Measurements from ENCODE around the gene GNAS-AS1. TPM values are rescaled to one million over a fixed set of nuclear protein-coding genes. Genes with fewer than 3 reads are reported as not detected.

Gene GNAS-AS1
- total RNA-seq, 4 donors from 2014 or later = 0.19 to 0.48 (median 0.34) TPM; not detected in 1

GRCh38 chr20:58793512-58794420 lies 56.9 kb downstream of the GNAS-AS1 start:
- TF ChIP-seq POLR2A (IDR thresholded peaks at IDR 0.05) = no peak
- TF ChIP-seq, protein P1, sequence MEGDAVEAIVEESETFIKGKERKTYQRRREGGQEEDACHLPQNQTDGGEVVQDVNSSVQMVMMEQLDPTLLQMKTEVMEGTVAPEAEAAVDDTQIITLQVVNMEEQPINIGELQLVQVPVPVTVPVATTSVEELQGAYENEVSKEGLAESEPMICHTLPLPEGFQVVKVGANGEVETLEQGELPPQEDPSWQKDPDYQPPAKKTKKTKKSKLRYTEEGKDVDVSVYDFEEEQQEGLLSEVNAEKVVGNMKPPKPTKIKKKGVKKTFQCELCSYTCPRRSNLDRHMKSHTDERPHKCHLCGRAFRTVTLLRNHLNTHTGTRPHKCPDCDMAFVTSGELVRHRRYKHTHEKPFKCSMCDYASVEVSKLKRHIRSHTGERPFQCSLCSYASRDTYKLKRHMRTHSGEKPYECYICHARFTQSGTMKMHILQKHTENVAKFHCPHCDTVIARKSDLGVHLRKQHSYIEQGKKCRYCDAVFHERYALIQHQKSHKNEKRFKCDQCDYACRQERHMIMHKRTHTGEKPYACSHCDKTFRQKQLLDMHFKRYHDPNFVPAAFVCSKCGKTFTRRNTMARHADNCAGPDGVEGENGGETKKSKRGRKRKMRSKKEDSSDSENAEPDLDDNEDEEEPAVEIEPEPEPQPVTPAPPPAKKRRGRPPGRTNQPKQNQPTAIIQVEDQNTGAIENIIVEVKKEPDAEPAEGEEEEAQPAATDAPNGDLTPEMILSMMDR (IDR thresholded peaks at IDR 0.05) = no peak
- WGBS, 2 donors = 85 to 95% methylated on average over 11 to 16 of the region's 29 CpGs
- no peak for DNase-seq
- H3K4me1 ChIP-seq = no peaks in the 10 kb centered on the region
- no peaks in the 10 kb centered on the region for H3K36me3 ChIP-seq
- H3K27me3 ChIP-seq = peaks cover 0 to 72% (median 0%) of the 10 kb centered on the region in 4 donors
- intact Hi-C loops (cut with DNase I) = no loop called here
- H3K9me3 ChIP-seq = no peaks in the 10 kb centered on the region
- H3K4me3 ChIP-seq = no peak overlapping the region
- no peak overlapping the region for H3K27ac ChIP-seq

- intact Hi-C loops (cut with DNase I) = no loop called here
- no peak for TF ChIP-seq POLR2A (IDR thresholded peaks at IDR 0.05)
- TF ChIP-seq, protein P1 (IDR thresholded peaks at IDR 0.05) = no peak
- H3K4me3 ChIP-seq = no peak overlapping the region
- no peaks in the 10 kb centered on the region for H3K9me3 ChIP-seq
- no peaks in the 10 kb centered on the region for H3K36me3 ChIP-seq
- peaks cover 0 to 78% (median 0%) of the 10 kb centered on the region in 4 donors for H3K27me3 ChIP-seq
- no peak overlapping the region for H3K27ac ChIP-seq
- WGBS, 2 donors = 61 to 89% methylated on average over 4 of the region's 7 CpGs
- no peak for DNase-seq
- no peaks in the 10 kb centered on the region for H3K4me1 ChIP-seq
Observed at GRCh38 chr20:58792426-58792825, 58.3 kb downstream of the GNAS-AS1 start.

DNA sequence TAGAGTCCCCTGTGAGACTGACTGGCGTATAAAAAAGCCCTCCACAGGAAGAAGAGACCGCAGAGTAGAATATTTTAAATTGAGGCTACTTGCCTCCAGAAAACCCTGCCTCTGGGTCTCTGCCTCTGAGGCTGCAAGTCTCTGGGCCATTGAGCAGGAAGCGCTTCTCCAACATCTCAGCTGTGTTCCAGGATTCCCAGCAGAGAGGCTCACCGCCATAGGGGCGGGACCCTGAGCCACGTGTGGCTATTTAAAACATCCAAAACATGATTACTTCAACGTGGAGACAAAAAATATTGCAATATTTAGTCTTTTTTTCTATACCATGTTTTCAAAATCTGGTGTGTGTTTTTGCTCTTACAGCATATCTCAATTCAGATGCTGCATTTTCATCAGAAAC lies 59.4 kb downstream of the GNAS-AS1 start:
- Histone ChIP-seq H3K27ac (no peak overlapping the region), H3K9me3 (no peaks in the 10 kb centered on the region), H3K4me1 (no peaks in the 10 kb centered on the region), H3K4me3 (no peak overlapping the region), H3K36me3 (no peaks in the 10 kb centered on the region), H3K27me3 (peaks cover 0 to 77% (median 0%) of the 10 kb centered on the region in 4 donors)
- WGBS, 2 donors = 40 to 42% methylated on average over 7 of the region's 7 CpGs
- TF ChIP-seq POLR2A (IDR thresholded peaks at IDR 0.05) = no peak
- TF ChIP-seq, protein P1 (IDR thresholded peaks at IDR 0.05) = no peak
- intact Hi-C loops (cut with DNase I) = no loop called here
- no peak for DNase-seq

GRCh38 chr20:58790454-58790853 lies 60.2 kb downstream of the GNAS-AS1 start:
- H3K36me3 ChIP-seq = no peaks in the 10 kb centered on the region
- TF ChIP-seq, protein P1 (IDR thresholded peaks at IDR 0.05) = no peak
- no peak for TF ChIP-seq POLR2A (IDR thresholded peaks at IDR 0.05)
- H3K4me1 ChIP-seq = no peaks in the 10 kb centered on the region
- intact Hi-C loops (cut with DNase I) = no loop called here
- WGBS, 2 donors = 67% methylated on average over 1 of the region's 10 CpGs; no CpG with 5 or more reads in 1 of the 2 donors
- H3K9me3 ChIP-seq = no peaks in the 10 kb centered on the region
- H3K27ac ChIP-seq = no peak overlapping the region
- no peak for DNase-seq
- H3K27me3 ChIP-seq = peaks cover 0 to 76% (median 0%) of the 10 kb centered on the region in 4 donors
- no peak overlapping the region for H3K4me3 ChIP-seq

DNA sequence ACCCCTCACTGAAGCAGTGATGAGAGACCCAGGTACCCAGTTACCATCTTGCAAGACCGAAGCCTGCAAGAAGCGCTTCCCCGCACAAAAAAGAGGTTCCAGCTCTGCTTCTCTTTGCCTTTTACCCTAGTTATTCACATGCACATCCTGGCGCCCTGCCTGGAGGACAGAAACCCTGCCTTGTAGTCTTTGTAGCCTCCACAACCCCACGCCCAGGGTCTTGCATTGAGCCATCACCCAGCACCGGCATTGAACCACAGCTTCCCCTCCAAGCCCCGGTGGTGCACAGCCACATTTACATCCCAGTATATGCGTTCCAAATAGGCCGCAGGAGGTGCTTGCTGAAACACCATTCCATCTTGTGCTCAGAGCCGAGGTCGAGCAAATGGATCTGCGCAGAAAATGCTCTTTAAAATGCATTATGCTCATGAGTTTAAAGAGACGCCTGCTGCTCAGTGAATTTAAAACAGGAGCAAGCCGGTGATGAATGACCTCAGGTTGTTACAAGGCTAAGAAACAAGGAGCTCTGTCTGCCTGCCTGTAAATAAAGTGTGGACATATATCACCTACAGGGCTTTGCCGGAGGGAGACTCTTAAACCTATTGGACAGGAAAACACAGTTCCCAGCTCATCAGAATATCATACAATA lies 61.7 kb downstream of the GNAS-AS1 start:
- Histone ChIP-seq H3K4me1 (no peaks in the 10 kb centered on the region), H3K9me3 (no peaks in the 10 kb centered on the region), H3K27me3 (peaks cover 0 to 80% (median 0%) of the 10 kb centered on the region in 4 donors), H3K27ac (no peak overlapping the region), H3K36me3 (no peaks in the 10 kb centered on the region), H3K4me3 (no peak overlapping the region)
- no peak for DNase-seq
- WGBS, 2 donors = 73 to 74% methylated on average over 8 to 13 of the region's 15 CpGs
- intact Hi-C loops (cut with DNase I) = no loop called here
- no peak for TF ChIP-seq POLR2A (IDR thresholded peaks at IDR 0.05)
- TF ChIP-seq, protein P1 (IDR thresholded peaks at IDR 0.05) = no peak

All from esophagus squamous epithelium (tissue), 5 donors.